AG10803 (cell line): Measurements from ENCODE around the gene WFDC10B.
"Not testable (repeated sequence)": the region's sequence is repeated elsewhere in the genome, so short reads cannot be mapped to it uniquely, and the experiment has no call there.

Source experiments
- DNase-seq: peaks from one replicate; pipeline ENCODE4 v3.0.0; 2010; ENCODE audit warnings: low read depth
- H3K4me3 ChIP-seq: 2 replicates; pipeline ENCODE4 v1.5.1; 2011; ENCODE audit warnings: mild to moderate bottlenecking, low read length, control low read depth
- CTCF ChIP-seq: conservative IDR thresholded peaks from 2 replicates; pipeline ENCODE4 v1.5.1; 2011; ENCODE audit warnings: mild to moderate bottlenecking, low read length, control low read depth, inconsistent platforms

The WFDC10B gene

GRCh38 chr20:45695496-45695895 lies 9.3 kb downstream of the WFDC10B start:
- no peak overlapping the region for H3K4me3 ChIP-seq
- no peak for TF ChIP-seq CTCF
- no peak for DNase-seq

GRCh38 chr20:45693346-45693745 lies 11.5 kb downstream of the WFDC10B start:
- DNase-seq, H3K4me3 ChIP-seq: not testable (repeated sequence)

GRCh38 chr20:45685896-45686295 lies 18.9 kb downstream of the WFDC10B start:
- DNase-seq = no peak
- no peak overlapping the region for H3K4me3 ChIP-seq
- peak; percentile 12; the same call in 1 of the 2 replicates for TF ChIP-seq CTCF

GRCh38 chr20:45679650-45680049 lies 25.2 kb downstream of the WFDC10B start:
- TF ChIP-seq CTCF = no peak
- H3K4me3 ChIP-seq = no peak overlapping the region
- no peak for DNase-seq

- no peak overlapping the region for H3K4me3 ChIP-seq
- no peak for DNase-seq
- TF ChIP-seq CTCF = no peak
Measured at GRCh38 chr20:45672765-45673164, 32.1 kb downstream of the WFDC10B start.

- DNase-seq = no peak
- H3K4me3 ChIP-seq = no peak within 1 kb of the TSS
- TF ChIP-seq CTCF = no peak
Measured at GRCh38 chr20:45670139-45670538, 34.7 kb downstream of the WFDC10B start, which contains the start of gene WFDC11. Gene WFDC11, minus strand, starts transcription at chr20:45670239. Its CDS starts 19,639 bp downstream, at chr20:45650600.

GRCh38 chr20:45657038-45657437 lies 47.8 kb downstream of the WFDC10B start:
- H3K4me3 ChIP-seq, DNase-seq: not testable (repeated sequence)

GRCh38 chr20:45651726-45652125 lies 53.1 kb downstream of the WFDC10B start:
- H3K4me3 ChIP-seq, DNase-seq: not testable (repeated sequence)

GRCh38 chr20:45649312-45649863 lies 55.4 kb downstream of the WFDC10B start:
- H3K4me3 ChIP-seq = no peak overlapping the region
- TF ChIP-seq CTCF = no peak
- no peak for DNase-seq
